ENCODE data around the gene LRIT2. TPM values are rescaled to one million over a fixed set of nuclear protein-coding genes. Genes with fewer than 3 reads are reported as not detected.

Gene LRIT2
- total and polyA plus RNA-seq, 9 of the 15 experiments (the other 6 are each of a cell fraction or from before 2014, with no cell fraction given), result not detected

GRCh38 chr10:84258034-84258695 is 32.8 kb upstream of the LRIT2 start:
- CTCF ChIA-PET (ENCODE audit: low intra/inter-chr PET ratio), result no interaction called here
- BruUV-seq (replicated peaks), result no TSS peak
- TF ChIP-seq CHD7 (IDR thresholded peaks at IDR 0.05; ENCODE audit: low read depth, low read length) (no peak), ZNF253 (CRISPR knock-in tag; conservative IDR thresholded peaks at IDR 0.05) (no peak), TCFL5 (CRISPR knock-in tag; conservative IDR thresholded peaks at IDR 0.05) (no peak), VEZF1 (CRISPR knock-in tag; IDR thresholded peaks at IDR 0.05) (peak; percentile 50), TFAM (CRISPR knock-in tag; conservative IDR thresholded peaks at IDR 0.05) (no peak), HDAC6 (IDR thresholded peaks at IDR 0.05; ENCODE audit: low read depth, low read length) (no peak), DIDO1 (tag; IDR thresholded peaks at IDR 0.05; ENCODE audit: low read depth) (no peak)

More at GRCh38 chr10:84258034-84258695, 32.8 kb upstream of the LRIT2 start:
- DNase-seq (ENCODE audit: extremely low read depth in 1 of 4, low spot score in 3 of 4) (no peak), FAIRE-seq (no peak), ATAC-seq (no peak)
- Histone ChIP-seq H3K4me2 (ENCODE audit: insufficient read depth, low read length) (no peak overlapping the region), H3K4me3 (no peak overlapping the region), H3K79me2 (ENCODE audit: control insufficient read depth, insufficient read depth, low read length) (no peaks in the 10 kb centered on the region), H2AFZ (ENCODE audit: low read depth, low read length) (no peak overlapping the region), H3K9me1 (ENCODE audit: control insufficient read depth, insufficient read depth, low read length) (no peaks in the 10 kb centered on the region), H3K36me3 (ENCODE audit: control insufficient read depth, insufficient read depth, low read length) (no peaks in the 10 kb centered on the region), H3K27ac (ENCODE audit: extremely low read depth, low read depth, low read length) (no peak overlapping the region), H3K4me1 (replicated peaks in 1 of 2; ENCODE audit: control insufficient read depth in 2 of 2, insufficient read depth in 2 of 2, low read length in 2 of 2) (peaks cover 4 to 15% of the 10 kb centered on the region in 2 experiments; a peak in 2 of 5 replicates), H4K20me1 (replicated peaks; ENCODE audit: control insufficient read depth, insufficient read depth, low read length) (no peaks in the 10 kb centered on the region), H3K9me3 (replicated peaks; ENCODE audit: control insufficient read depth, insufficient read depth, low read depth, low read length) (no peaks in the 10 kb centered on the region), H3K27me3 (ENCODE audit: control insufficient read depth in 2 of 2, insufficient read depth in 2 of 2, low read length in 2 of 2) (peaks cover 5 to 43% of the 10 kb centered on the region in 2 experiments; a peak in 2 of 5 replicates), H3K9ac (ENCODE audit: insufficient read depth in 1 of 2, low read depth in 2 of 2, low read length in 2 of 2) (no peak overlapping the region)
- POLR2A ChIA-PET, result no interaction called here
- in situ Hi-C loops (cut with MboI), result no loop called here
- intact Hi-C loops (cut with micrococcal nuclease), result loop anchor here (5.0 kb wide), 1 partner anchor 126 kb away; no protein-coding TSS in a partner anchor
- 3% methylated on average over 7 of the region's 7 CpGs for WGBS (ENCODE audit: insufficient coverage, low coverage, missing lambda C conversion rate)

All from K562 (cell line).